ENCODE results near the gene NUDT16L1.

Gene NUDT16L1

GRCh38 chr16:4689864-4690704 lies 3.3 kb upstream of the NUDT16L1 start:
- peak overlapping the region in 1 of 3 experiments; percentile 34 for H3K4me3 Mint-ChIP-seq
- no peaks in the 10 kb centered on the region for H3K9me3 Mint-ChIP-seq
- peaks cover 5% of the 10 kb centered on the region for H3K36me3 Mint-ChIP-seq (ENCODE audit: low read depth)
- no peaks in the 10 kb centered on the region for H3K27me3 Mint-ChIP-seq (ENCODE audit: low read depth)
- H3K27ac Mint-ChIP-seq, result no peak overlapping the region
- no peak for TF ChIP-seq CTCF (IDR thresholded peaks at IDR 0.05; ENCODE audit: unreplicated experiment in 3 of 3)
- peaks cover 4% of the 10 kb centered on the region for H3K4me1 Mint-ChIP-seq

GRCh38 chr16:4690946-4691665 lies 2.3 kb upstream of the NUDT16L1 start:
- H3K36me3 Mint-ChIP-seq (ENCODE audit: low read depth), result peaks cover 7% of the 10 kb centered on the region
- no peak overlapping the region for H3K27ac Mint-ChIP-seq
- H3K4me3 Mint-ChIP-seq, result peak overlapping the region; percentile 78 to 80 (median 80)
- no peak for TF ChIP-seq CTCF (IDR thresholded peaks at IDR 0.05; ENCODE audit: unreplicated experiment in 3 of 3)
- H3K9me3 Mint-ChIP-seq, result no peaks in the 10 kb centered on the region
- H3K4me1 Mint-ChIP-seq, result peaks cover 9% of the 10 kb centered on the region
- no peaks in the 10 kb centered on the region for H3K27me3 Mint-ChIP-seq (ENCODE audit: low read depth)

- Mint-ChIP-seq H3K27ac (no peak overlapping the region), H3K9me3 (no peaks in the 10 kb centered on the region), H3K4me1 (peaks cover 9% of the 10 kb centered on the region), H3K27me3 (ENCODE audit: low read depth) (no peaks in the 10 kb centered on the region), H3K4me3 (peak overlapping the region; percentile 78 to 80 (median 80)), H3K36me3 (ENCODE audit: low read depth) (peaks cover 7% of the 10 kb centered on the region)
- no peak for TF ChIP-seq CTCF (IDR thresholded peaks at IDR 0.05; ENCODE audit: unreplicated experiment in 3 of 3)
Observed at GRCh38 chr16:4691666-4692412, 1.5 kb upstream of the NUDT16L1 start.

GRCh38 chr16:4692460-4693295 lies 684 bp upstream of the NUDT16L1 start:
- H3K9me3 Mint-ChIP-seq, result no peaks in the 10 kb centered on the region
- TF ChIP-seq CTCF (IDR thresholded peaks at IDR 0.05; ENCODE audit: unreplicated experiment in 3 of 3), result no peak
- H3K4me1 Mint-ChIP-seq, result peaks cover 9% of the 10 kb centered on the region
- H3K27me3 Mint-ChIP-seq (ENCODE audit: low read depth), result no peaks in the 10 kb centered on the region
- H3K36me3 Mint-ChIP-seq (ENCODE audit: low read depth), result peaks cover 4% of the 10 kb centered on the region
- H3K27ac Mint-ChIP-seq, result peak overlapping the region in 2 of 3 experiments; percentile 79 to 86
- H3K4me3 Mint-ChIP-seq, result peak overlapping the region; percentile 86 to 87 (median 86)

- Mint-ChIP-seq H3K9me3 (no peaks in the 10 kb centered on the region), H3K36me3 (ENCODE audit: low read depth) (peaks cover 5% of the 10 kb centered on the region), H3K27ac (peak overlapping the region in 2 of 3 experiments; percentile 80 to 88), H3K4me1 (peaks cover 9% of the 10 kb centered on the region), H3K27me3 (ENCODE audit: low read depth) (no peaks in the 10 kb centered on the region), H3K4me3 (peak overlapping the region; percentile 88 to 91 (median 91))
- TF ChIP-seq CTCF (IDR thresholded peaks at IDR 0.05; ENCODE audit: unreplicated experiment in 3 of 3), result no peak
Observed at GRCh38 chr16:4693956-4694641, 737 bp downstream of the NUDT16L1 start.
